Fibroblast of the aortic adventitia (primary cell): ENCODE measurements around the gene ADCY1. TPM values are rescaled to one million over a fixed set of nuclear protein-coding genes. Genes with fewer than 3 reads are reported as not detected.
A peak's percentile ranks its signal among the peaks of the same experiment; 100 is the strongest.
"Not testable (repeated sequence)": the region's sequence is repeated elsewhere in the genome, so short reads cannot be mapped to it uniquely, and the experiment has no call there.

Source experiments
- DNase-seq: peaks from one replicate; pipeline ENCODE4 v3.0.0-alpha.2; 2010; ENCODE audit warnings: low read depth
- H3K4me3 ChIP-seq: 2 replicates; pipeline ENCODE4 v1.5.1; 2011; ENCODE audit warnings: low read depth, mild to moderate bottlenecking, control low read depth, low read length, moderate library complexity
- CTCF ChIP-seq: IDR thresholded peaks from 2 replicates; pipeline ENCODE4 v1.5.1; 2011; ENCODE audit warnings: mild to moderate bottlenecking, low read length, control low read depth, inconsistent platforms; ENCODE audit not compliant: insufficient read depth
- total RNA-seq: library from RNA; depleted of rRNA; stranded (reverse); fragments of >200 nt; gene quantifications from 2 replicates; pipeline ENCODE4 v1.2.3, GENCODE V29; 2012; ENCODE audit warnings: low replicate concordance

Gene ADCY1
- 0.25 and 0.72 TPM in 2 replicates for total RNA-seq

DNA sequence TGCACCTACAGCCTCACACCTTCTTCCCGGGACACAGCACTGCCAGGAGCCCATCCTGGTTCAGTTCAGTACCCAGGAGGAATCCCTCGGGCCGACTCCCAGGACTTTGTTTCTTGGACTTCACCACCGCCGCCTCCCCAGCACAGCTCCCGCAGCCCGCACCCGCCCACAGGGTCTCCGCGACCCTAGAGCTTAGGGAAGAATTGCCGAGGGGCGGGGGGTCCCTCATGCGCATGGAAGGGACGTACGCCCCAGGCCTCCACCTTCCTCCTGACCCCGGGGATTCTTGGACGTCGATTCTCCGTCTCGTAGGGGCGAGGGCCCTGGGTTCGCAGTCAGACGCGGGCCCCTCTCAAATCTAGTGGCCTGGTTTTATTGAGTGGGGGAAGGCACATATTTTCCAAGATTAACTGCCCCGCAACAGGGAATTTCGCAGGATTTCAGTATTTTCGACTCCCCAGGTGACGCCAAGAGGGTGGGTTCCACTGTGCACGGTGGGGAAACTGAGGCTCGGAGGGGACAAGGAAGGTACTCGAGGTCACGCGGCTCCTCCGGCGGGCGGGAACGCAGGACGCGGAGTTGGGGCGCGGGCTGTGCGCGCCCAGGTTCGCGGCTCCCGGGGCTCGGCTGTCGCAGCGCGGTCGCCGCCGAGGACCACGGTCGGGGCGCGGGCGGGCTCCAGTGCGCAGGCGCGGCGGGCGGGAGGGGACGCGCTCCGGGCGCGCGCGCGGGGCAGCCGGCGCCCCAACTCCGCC, at the start of gene ADCY1:
TSS of gene ADCY1 (plus strand) at position 708 of the 755 bp plus-strand sequence. CDS start 176 bp downstream, outside the sequence.
- DNase-seq = no peak
- no peak for TF ChIP-seq CTCF
- H3K4me3 ChIP-seq = peak within 1 kb of the TSS; percentile 31

- no peak for DNase-seq
- no peak for TF ChIP-seq CTCF
- H3K4me3 ChIP-seq = no peak overlapping the region
Measured at GRCh38 chr7:45524445-45524844, 49.7 kb upstream of the ADCY1 start.

DNA sequence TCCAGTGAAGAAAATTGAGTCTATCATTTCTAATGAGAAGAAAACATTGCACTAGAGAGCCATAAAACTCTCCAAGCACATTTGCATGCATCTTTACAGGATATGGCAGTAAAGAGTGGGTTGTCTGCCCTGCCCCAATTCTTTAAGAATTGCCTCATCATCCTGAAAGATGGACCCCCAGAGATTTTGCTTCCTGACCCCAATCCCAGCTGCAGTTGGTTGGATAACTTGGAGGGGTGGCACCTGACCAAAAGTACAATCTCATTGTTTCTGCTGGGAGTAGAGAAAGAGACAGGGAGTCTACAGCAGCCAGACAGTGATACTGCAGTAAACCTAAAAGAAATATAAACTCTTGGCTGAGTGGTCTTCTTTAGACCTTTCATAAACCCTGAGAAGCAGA, 49.1 kb upstream of the ADCY1 start:
- no peak overlapping the region for H3K4me3 ChIP-seq
- no peak for DNase-seq
- TF ChIP-seq CTCF = no peak

DNA sequence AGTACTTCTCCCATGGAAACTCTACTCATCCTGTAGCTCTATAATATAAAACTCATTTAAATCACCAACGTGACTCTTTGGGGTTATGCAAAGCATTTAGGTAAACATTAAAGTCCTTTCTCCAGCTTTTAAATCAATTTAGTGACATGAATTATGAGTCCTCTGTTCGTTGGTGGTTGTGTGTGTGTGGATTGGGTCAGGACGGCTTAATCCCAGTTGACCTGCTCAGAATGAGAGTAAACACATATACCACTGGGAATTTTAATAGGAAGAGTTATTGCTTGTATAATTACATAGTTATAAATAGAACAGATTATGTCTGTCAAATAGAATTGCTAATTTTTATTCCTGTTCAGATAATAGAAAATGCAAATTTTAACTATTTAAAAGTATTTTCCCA, 30.7 kb upstream of the ADCY1 start:
- TF ChIP-seq CTCF = no peak
- H3K4me3 ChIP-seq = no peak overlapping the region
- DNase-seq = no peak

DNA sequence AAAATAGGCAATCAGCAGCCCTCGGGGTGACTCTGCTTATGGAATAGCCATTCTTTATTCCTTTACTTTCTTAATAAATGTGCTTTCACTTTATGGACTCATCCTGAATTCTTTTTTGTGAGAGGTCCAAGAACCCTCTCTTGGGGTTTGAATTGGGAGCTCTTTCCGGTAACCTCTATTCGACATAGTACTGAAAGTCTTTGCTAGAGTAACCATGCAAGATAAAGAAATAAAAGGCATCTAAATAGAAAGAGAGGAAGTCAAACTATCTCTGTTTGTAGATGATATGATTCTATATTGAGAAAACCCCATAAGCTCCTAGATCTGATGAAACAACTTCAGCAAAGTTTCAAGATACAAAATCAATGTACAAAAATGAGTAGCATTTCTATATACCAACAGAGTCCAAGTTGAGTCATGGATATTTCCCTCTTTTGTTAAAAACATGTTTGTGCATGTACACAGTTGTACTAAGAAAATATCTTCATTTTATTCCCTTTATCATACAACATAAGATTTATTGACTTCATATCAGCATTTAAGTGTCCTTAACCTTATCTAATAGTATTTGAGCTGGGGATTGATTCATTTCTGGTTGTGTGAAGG, 29.0 kb upstream of the ADCY1 start:
- not testable (repeated sequence) for DNase-seq, H3K4me3 ChIP-seq

DNA sequence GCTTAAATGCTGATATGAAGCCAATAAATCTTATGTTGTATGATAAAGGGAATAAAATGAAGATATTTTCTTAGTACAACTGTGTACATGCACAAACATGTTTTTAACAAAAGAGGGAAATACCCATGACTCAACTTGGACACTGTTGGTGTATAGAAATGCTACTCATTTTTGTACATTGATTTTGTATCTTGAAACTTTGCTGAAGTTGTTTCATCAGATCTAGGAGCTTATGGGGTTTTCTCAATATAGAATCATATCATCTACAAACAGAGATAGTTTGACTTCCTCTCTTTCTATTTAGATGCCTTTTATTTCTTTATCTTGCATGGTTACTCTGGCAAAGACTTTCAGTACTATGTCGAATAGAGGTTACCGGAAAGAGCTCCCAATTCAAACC, 25.3 kb upstream of the ADCY1 start:
- H3K4me3 ChIP-seq, DNase-seq: not testable (repeated sequence)

DNA sequence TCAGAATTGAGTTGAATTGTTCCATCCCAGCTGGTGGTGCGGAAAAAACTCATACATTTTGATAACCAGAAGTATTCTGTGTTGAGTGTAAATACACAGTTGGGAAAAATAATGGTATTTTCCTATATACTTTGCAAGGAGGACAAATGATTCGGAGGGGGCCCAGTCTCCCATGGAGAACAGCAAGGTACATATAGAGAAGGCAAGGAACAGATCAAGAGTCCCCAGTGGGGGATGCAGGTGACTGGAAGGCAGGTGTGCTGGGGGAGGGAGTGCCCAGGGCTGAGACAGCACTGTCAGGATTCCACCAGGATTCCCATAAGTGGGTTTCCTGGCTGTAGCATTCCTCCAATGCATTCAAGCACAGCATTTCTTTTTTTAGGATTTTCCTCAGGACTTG, 10.8 kb upstream of the ADCY1 start:
- DNase-seq = no peak
- TF ChIP-seq CTCF = no peak

More for the DNA sequence above, 10.8 kb upstream of the ADCY1 start:
- no peak overlapping the region for H3K4me3 ChIP-seq
